GM19324 (cell line): ENCODE measurements around the gene NHERF2.

Experiments
- ATAC-seq: cut with Tn5 transposase; IDR thresholded peaks from one replicate; pipeline ENCODE4 v1.9.1; 2021; ENCODE audit warnings: mild to moderate bottlenecking, moderate library complexity; ENCODE audit not compliant: unreplicated experiment, low FRiP score

The NHERF2 gene

DNA sequence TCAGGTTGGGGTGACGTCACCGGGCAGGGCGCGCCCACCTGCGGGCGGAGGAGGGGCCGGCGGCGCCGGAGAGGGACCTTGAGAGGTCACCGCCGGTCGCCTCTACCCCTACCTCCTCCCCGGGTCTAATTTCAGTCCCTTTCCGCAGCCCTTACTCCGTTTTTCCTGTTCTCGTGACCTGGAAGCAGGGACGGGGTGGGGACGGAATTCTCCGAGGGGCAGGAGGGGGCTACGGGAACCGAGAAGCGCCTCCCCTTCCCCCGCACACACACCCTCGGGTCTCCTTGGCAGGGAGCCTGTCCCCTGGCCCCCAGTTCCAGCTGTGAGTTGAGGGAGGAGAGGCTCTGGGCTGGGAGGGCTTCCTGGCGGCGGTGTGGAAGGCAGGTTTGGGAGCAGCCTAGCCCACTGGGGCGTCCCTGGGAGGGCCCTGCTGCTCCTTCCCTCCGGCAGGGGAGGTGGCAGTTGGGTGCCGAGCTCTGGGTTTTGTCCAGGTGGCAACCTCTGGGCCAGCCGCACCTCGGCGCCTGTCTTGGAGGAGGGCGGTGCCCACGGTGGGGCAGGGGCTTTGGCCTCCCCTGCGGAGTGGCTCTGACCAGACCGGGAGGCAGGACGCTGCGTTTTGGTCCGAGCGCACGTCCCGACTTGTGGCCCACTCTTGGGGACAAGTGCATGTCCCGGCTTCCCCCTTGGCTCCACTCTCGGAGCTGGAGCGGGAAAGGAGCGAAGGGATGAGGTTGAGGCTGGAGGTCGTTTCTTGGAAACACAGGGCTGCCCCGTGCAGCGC lies 36.2 kb upstream of the NHERF2 start:
- peak; percentile 3 for ATAC-seq

DNA sequence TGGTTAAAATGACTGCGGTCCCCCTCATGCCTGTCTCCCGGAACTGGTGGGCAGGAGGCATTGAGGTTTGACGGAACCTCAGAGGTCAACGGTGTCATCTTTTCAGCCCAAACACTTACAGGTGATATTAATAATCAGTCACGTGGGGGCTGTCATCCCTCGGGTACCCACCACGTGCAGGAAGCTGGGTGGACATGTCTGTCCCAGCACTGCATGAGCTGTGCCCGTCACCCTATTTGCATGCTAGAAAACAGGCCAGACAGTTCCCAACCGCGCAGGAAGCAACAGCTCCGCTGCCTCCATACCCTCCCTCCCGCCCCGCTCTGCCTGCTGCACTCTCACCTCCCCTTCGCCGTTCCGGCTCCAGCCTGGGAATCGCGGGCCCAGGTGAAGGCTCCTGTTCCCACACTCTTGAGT lies 35.6 kb upstream of the NHERF2 start:
- ATAC-seq, result peak; percentile 38

DNA sequence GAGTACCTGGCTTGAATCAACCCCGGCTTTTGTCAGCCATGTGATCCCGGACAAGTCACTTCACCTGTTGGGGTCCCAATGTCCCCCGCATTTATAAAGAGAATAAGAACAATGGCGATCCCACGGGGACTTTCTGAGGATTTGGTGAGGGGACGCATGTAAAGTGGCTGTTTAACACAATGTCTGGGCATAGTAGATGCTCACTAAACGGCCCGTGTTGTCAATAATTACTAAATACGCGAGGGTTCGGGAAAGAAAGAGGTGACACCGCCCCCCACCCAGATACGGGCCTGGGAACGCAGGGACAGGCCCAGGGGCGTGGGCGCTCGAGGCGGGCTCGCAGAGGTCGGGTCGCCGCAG lies 35.1 kb upstream of the NHERF2 start:
- ATAC-seq, result no peak

DNA sequence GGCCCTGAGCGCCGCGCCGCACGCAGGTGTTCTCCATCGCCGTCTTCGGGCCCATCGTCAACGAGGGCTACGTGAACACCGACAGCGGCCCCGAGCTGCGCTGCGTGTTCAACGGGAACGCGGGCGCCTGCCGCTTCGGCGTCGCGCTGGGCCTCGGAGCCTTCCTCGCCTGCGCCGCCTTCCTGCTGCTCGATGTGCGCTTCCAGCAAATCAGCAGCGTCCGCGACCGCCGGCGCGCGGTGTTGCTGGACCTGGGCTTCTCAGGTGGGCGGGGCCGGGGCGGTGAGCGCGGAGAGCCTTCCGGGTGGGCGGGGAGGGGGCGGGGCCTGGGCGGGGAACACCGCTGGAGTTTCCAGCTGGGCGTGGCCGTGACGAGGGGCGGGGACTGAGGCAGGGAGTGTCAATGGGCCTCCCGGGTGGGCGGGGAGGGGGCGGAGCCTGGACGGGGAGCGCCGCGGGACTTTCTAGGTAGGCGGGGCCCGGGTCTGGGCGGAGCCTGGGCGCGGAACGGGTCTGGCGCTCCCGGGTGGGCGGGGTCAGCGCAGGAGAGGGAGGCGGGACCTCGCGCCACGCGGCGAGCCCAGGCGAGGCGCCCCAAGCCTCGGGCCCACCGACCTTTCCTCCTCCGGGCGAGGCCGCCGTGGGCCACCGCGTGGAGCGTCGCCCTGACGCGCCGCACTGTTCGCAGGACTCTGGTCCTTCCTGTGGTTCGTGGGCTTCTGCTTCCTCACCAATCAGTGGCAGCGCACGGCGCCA lies 34.6 kb upstream of the NHERF2 start:
- ATAC-seq, result peak; percentile 41

DNA sequence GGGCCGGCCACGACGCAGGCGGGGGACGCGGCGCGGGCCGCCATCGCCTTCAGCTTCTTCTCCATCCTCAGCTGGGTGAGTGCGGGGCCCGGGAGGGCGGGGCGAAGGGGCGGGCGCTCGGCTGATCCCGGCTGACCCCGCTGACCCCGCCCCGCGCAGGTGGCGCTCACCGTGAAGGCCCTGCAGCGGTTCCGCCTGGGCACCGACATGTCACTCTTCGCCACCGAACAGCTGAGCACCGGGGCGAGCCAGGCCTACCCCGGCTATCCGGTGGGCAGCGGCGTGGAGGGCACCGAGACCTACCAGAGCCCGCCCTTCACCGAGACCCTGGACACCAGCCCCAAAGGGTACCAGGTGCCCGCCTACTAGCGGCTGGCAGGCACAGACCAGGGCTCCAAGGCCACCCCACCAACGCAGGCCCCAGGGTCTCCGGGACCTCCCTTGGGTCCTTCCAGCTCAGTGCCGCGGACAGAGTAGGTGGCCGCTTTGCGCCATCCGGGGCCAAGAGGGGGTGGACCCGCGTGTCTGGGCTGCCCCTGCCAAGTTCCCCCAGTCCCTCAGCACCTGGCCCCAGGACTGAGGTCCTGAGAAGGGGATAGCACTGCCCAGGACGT lies 33.9 kb upstream of the NHERF2 start:
- ATAC-seq, result no peak

DNA sequence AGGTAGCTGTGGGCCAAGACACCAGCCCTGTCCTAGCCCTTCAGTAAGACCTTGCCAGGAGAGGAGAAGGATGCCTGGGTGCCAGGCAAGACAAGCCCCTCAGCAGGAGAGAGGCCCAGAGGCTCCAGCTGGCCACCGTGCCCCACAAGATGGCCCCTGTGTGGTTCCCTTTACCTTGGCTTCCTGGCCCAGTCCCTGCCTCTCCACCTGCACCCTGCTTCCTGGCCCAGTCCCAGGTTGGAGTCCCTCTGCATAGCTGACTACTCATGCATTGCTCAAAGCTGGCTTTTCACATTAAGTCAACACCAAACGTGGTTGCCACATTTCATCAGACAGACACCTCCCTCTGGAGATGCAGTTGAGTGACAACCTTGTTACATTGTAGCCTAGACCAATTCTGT lies 33.0 kb upstream of the NHERF2 start:
- ATAC-seq, result no peak

DNA sequence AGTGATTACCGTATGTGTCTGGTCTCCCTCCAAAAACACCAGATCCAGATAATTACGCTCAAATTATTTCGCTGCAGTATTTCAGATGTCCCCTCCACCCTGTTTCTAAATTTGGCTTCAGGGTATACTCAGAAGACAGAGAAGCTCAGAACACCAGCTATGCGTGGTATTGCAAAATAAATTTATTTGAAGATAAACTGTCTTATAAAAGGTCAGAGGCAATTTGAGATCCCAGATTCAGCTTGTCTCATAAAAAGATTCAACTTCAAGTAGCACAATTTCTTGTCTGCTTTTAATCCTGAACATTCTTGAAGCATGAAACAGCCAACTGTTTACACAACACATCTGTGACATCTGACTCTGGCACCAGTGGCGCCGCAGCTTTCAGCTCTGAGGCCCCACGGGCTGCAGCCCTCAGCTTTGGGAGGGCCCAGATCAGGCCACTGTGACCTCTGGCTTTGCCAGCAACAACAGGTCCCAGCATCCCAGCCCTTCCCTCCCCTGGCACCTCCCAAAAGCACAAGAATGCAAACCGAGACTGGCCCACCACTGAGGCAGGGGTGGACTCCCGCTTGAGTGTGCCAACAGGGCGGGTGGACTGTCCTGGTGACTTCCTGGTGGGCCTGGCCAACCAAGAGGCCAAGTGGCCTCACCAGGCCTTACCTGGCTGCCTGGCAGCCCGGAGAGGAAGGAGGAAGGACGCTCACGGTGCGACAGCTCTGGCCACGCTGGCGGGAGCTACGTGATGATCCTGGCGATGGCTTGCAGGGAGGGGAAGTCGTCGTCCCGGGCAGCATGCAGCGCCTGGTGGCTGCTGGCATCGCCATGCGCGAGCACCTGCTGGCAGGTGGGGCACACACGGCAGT lies 29.0 kb upstream of the NHERF2 start:
- no peak for ATAC-seq

DNA sequence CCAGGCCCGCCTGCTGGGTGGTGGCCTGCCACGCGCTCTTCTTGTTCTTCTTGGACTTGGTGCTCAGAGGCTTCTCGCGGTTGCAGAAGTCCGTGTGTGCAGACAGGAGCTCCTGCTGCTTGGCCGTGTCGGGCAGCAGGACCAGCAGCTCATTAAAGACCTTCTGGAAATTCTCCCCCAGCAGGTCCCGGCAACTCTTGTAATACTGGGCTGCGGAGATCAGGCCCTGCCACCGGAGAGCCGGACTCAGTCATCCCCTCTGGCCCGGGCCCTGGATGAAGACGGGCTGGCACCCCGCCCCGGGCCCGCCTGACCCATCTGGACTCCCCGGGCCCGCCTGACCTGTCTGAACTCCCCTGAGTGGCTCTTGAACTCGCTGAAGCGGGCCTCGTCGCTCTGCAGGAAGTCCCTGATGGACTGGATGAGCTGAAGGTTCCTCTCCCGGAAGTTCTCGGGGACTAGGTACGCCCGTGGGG lies 28.3 kb upstream of the NHERF2 start:
- ATAC-seq, result no peak

DNA sequence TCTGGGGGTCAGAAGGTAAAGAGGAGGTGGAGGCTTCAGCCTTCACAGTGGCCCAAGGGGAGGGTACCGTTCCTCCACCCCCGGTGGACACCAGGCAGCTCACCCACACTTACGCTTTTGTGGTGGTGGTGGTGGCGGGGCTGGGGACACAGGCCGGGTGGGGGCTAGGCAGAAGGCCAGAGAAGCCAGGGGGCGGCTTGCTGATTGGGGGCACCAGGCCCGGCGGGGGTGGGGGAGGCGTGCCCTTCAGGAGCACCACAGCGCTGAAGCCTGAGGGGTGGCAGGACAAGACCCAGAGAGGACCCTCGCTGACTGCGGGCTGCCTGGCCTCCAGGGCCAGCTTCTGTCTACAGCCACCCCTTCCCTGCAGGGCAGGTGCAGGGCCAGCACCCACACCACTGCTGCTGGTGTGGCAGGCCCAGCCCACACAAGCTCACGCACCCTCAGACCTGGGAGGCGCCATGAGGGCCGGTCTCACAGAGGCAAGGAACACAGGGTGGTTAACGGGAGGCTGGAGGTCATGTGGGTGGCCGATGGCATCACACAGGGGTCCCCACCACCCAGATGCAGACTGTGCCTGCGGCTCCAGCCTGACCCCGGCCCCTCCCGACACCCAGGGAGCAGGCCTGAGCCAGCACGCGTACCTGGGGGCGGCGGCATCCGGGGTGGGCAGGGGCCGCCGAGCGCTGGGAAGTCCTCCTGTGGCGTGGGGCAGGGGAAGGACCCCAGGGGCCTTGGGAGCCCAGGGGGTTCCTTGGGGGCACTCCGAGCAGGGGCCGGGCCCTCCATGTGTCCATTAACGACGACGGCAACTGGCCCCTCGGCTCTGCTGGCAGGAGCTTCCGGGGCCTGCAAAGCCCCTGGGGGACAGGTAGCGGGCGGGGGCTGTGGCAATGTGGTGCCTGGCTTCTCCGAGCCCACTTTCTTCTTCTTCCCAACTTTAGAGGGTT lies 27.6 kb upstream of the NHERF2 start:
- ATAC-seq, result no peak

DNA sequence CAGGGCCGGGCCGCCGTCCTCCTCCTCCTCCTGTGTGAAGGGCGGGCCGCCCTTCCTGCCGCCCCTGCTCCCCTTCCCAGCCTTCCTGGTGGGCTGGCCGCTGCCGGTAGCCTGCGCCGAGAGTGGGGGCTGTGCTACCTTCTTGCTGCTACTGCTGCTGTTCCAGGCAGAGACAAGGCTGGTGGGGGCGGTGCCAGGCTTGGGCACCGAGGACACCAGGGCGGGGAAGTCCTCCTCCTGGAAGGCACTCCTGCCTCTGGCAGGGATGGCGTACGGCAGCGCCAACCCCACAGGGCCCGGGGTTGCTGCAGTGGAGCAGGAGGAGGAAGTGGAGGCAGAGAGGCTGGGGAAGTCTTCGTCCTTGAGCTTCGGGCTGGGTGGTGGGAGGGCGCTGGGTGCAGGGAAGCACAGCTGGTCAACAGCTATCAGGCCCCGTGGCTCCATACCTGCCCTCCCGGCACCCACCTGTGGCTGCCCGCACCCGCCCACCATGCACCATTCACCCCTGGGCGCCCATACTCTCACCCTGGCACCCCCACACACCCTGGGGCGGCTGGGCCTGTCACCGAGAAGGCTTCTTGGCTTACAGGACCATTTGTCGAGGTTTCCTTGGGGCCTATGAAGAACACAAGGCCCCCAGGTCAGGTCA lies 26.7 kb upstream of the NHERF2 start:
- ATAC-seq, result no peak

DNA sequence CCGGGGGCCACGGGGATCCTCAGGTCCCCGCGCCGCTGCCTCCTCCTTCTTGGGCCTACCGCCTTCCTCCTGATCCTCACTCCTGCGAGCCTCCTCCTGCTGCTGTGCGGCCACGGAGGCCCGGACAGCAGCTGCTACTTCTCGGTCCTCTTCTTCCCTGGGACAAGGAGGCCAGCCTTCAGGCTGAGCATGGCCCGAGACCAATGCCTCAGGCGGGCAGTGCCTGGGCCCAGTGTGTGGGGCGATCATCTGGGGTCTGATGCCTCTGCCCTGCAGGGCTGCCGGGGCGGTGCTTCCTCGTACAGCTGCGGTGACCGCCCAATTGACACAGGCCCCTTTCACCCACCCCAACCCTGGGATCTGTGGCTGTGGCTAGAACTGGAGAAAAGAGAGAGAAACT lies 25.7 kb upstream of the NHERF2 start:
- no peak for ATAC-seq

DNA sequence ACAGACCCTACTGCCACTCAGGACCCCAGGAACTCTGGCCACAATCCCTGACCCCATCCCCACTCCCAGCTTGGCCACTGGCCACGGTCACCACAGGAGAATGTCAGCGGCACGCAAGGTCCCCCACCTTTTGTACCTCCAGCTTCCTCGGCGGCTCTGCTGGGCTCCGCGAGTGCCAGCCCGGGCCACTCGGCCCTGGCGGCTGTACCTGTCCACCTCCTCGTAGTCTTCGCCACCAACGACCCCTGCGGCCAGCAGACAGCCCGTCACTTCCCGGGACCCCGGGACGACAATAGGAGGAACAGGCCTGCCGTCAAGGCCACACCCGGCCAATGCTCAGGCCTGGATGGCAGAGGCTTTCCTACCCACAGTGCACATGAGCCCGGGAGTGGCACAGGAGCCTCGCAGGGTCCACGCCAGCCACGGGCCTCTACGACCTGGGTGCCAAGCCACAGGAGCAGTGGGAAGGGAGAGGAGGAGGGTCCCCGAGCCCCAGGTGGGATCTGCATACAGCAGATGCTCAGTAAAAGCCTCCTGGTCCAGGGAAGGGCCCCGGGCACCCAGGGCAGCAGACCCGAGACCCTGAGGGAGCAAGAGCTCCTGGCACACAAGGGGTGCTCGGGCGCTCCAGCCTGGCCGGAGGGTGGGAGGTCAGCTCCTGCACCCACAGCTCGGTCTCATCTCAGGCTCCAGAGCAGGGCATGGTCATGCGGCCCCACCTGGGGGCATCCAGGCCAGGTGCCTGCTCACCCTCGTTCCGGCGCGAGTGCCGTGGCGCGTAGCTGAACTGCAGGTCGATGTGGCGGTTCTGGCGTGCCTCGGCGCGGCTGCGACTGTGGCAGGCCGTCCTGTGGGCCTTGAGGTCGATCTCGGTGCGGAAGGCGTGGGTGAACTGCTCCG lies 25.0 kb upstream of the NHERF2 start:
- ATAC-seq, result no peak

DNA sequence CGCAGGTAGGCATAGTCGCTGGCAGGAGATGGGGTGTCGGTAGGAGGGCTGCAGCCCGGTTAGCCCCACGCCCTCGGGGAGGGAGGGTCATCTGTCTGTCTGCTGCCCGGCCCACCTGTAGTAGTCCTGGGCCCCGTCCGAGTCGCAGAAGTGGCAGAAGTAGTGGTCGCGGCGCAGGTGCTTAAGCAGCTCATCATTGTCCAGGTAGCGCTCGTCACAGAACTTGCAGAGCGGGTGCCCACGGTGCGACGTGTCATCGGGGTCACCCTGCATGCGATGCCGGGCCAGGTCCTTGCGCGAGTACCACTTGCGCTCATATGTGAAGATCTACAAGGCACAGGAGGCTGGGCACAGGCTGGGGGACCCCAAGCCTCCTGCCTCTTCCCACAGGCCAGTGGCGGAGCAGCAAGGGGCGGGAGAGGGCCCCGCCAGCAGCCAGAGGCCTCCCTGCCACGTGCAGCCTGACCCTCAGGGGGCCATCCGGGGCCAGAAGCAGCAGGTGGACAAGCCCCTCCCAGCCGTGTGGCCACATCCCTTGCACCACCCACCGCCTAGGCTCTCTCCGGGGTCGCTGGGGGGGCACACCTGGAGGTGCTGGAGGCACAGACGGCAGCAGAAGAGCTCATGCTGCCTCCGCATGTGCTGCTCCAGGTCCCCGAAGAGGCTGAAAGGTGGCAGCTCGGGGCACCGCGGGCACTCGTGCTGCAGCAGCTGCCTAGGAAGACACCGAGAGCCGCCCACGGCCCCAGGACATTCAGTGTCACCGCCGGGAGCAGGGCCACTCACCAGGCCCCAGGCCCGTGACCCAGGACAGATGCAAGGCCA lies 24.1 kb upstream of the NHERF2 start:
- no peak for ATAC-seq

DNA sequence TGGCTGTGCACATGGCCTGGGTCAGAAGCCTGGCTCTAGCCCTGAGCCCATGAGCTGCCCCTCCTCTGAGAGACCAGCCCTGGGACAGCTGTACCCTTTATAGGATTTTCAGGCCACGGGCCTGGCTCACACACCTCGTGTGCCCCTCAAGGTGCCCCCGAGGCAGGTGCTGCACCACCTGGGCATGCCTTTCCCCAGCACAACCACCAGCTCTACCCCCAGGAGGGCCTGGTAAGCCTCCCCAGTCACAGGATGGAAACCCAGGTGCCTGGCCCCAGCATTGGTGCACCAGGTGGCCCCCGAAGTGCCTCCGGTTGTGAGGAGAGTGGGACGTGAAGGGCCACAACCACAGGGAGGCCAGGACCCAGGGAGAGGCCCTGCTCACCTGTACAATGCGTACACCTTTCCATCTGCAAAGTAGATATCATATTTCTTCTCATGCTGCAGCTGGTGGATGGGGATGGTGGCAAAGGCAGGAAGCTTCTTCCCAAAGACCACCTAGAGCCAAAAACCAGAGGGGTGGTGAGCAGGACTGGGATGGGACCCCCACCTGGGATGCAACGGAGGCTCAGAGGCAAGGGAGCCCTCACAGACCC lies 23.4 kb upstream of the NHERF2 start:
- no peak for ATAC-seq

DNA sequence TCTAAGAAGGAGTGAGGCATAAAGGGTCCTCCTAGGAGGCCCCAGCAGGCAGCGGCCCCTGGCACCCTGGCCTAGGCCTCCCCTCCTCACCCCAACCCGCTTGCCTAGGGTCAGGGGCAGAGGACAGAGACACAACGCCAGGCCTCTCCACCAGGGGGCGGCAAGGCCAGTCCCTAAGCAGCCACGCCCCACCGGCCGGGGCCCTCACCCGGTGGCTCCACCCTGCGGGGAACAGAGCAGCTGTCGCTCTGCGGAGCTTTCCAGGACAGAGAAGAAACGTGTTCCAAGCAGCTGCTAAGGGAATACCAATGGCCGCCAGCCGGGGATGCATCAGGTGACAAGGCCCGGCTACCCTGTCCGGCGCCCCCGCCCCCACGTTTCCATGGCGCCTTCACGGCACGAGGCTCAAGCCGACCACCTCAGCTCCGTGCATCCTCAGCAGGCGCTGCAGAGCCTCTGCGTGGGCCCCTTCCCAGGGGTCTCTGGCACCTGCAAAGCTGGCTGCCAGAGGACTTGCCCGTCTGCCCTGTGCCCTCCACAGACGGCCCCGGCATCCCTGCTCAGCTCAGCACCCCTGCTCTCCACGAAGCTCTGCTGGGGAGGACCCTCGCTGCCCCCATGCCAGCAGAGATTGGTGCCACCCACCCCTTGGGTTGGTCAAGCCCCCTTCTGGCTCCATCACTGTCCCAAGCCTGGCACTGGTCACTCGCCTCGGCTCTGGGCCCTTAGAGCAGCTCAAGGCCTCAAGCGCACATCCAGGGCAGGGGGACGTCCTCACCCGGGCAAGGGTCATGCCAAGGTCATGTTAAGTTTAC lies 22.7 kb upstream of the NHERF2 start:
- peak; percentile 37 for ATAC-seq
